Activated naive CD8-positive, alpha-beta T cell treated with anti-CD3 and anti-CD28 coated beads, Interleukin-2, amount 10 ng/mL, durations not matched to agents 7 days and 5 days (primary cell): ENCODE data around the gene BANP. TPM values are rescaled to one million over a fixed set of nuclear protein-coding genes. Genes with fewer than 3 reads are reported as not detected.
"Not testable (repeated sequence)": the region's sequence is repeated elsewhere in the genome, so short reads cannot be mapped to it uniquely, and the experiment has no call there.

Experiments
- ATAC-seq: fragments of 150-1000 bp; cut with Tn5 transposase; one replicate; pipeline ENCODE4 v1.10.0; 2021; ENCODE audit warnings: low read depth, moderate library complexity
- POLR2A ChIA-PET: fragments of 350-600 bp; sonication (Branson Sonifier 250); formaldehyde crosslinking; loops from one replicate; lab custom pipeline; 2021; ENCODE audit warnings: antibody characterized with exemption; lab: Charles Lee
- DNase-seq: peaks from one replicate; pipeline ENCODE4 v3.0.0; 2021
- H3K27ac Mint-ChIP-seq: one replicate; pipeline ENCODE4 v1.8.0; 2022; ENCODE audit warnings: mild to moderate bottlenecking, mixed read lengths
- H3K27me3 Mint-ChIP-seq: one replicate; pipeline ENCODE4 v1.8.0; 2022; ENCODE audit warnings: mild to moderate bottlenecking, moderate library complexity, mixed read lengths
- H3K36me3 Mint-ChIP-seq: one replicate; pipeline ENCODE4 v1.8.0; 2021; ENCODE audit warnings: mild to moderate bottlenecking, mixed read lengths
- H3K4me1 Mint-ChIP-seq: one replicate; pipeline ENCODE4 v1.8.0; 2021; ENCODE audit warnings: mixed read lengths
- H3K4me3 Mint-ChIP-seq: one replicate; pipeline ENCODE4 v1.8.0; 2022; ENCODE audit warnings: mild to moderate bottlenecking, moderate library complexity, mixed read lengths
- H3K9me3 Mint-ChIP-seq: one replicate; pipeline ENCODE4 v1.8.0; 2021; ENCODE audit warnings: mixed read lengths
- total RNA-seq, 2 experiments: library from RNA; stranded (reverse); gene quantifications; one replicate each; pipeline ENCODE4 v1.2.3, GENCODE V29; 2021

Gene BANP
- total RNA-seq, 2 experiments from 2014 or later = 50.2 to 55.1 TPM

GRCh38 chr16:88023366-88023765 is 72.1 kb downstream of the BANP start:
- no peaks in the 10 kb centered on the region for H3K27me3 Mint-ChIP-seq
- no peaks in the 10 kb centered on the region for H3K9me3 Mint-ChIP-seq
- ATAC-seq = no peak
- H3K27ac Mint-ChIP-seq = no peak overlapping the region
- H3K4me1 Mint-ChIP-seq = no peaks in the 10 kb centered on the region
- no peak for DNase-seq
- POLR2A ChIA-PET = no interaction called here
- H3K4me3 Mint-ChIP-seq = no peak overlapping the region
- peaks cover 4% of the 10 kb centered on the region for H3K36me3 Mint-ChIP-seq

- DNase-seq = no peak
- Mint-ChIP-seq H3K36me3 (peaks cover 4% of the 10 kb centered on the region), H3K9me3 (no peaks in the 10 kb centered on the region), H3K4me1 (no peaks in the 10 kb centered on the region), H3K27ac (no peak overlapping the region), H3K4me3 (no peak overlapping the region), H3K27me3 (no peaks in the 10 kb centered on the region)
- ATAC-seq = no peak
- POLR2A ChIA-PET = no interaction called here
Observed at GRCh38 chr16:88023786-88024185, 72.6 kb downstream of the BANP start.

GRCh38 chr16:88024491-88025085 is 73.4 kb downstream of the BANP start:
- POLR2A ChIA-PET, H3K36me3 Mint-ChIP-seq, H3K9me3 Mint-ChIP-seq, H3K4me3 Mint-ChIP-seq, DNase-seq, H3K27ac Mint-ChIP-seq, H3K4me1 Mint-ChIP-seq, H3K27me3 Mint-ChIP-seq, ATAC-seq: not testable (repeated sequence)

- H3K4me1 Mint-ChIP-seq, POLR2A ChIA-PET, DNase-seq, H3K27me3 Mint-ChIP-seq, ATAC-seq, H3K9me3 Mint-ChIP-seq, H3K36me3 Mint-ChIP-seq, H3K27ac Mint-ChIP-seq, H3K4me3 Mint-ChIP-seq: not testable (repeated sequence)
Observed at GRCh38 chr16:88025086-88025492, 73.9 kb downstream of the BANP start.

GRCh38 chr16:88025828-88026555 is 74.8 kb downstream of the BANP start:
- H3K27me3 Mint-ChIP-seq, DNase-seq, H3K4me1 Mint-ChIP-seq, H3K36me3 Mint-ChIP-seq, H3K27ac Mint-ChIP-seq, ATAC-seq, H3K9me3 Mint-ChIP-seq, POLR2A ChIA-PET, H3K4me3 Mint-ChIP-seq: not testable (repeated sequence)

GRCh38 chr16:88026964-88027938 is 76.0 kb downstream of the BANP start:
- no peaks in the 10 kb centered on the region for H3K4me1 Mint-ChIP-seq
- no peak overlapping the region for H3K4me3 Mint-ChIP-seq
- POLR2A ChIA-PET = no interaction called here
- H3K27ac Mint-ChIP-seq = no peak overlapping the region
- no peaks in the 10 kb centered on the region for H3K9me3 Mint-ChIP-seq
- H3K36me3 Mint-ChIP-seq = peaks cover 3% of the 10 kb centered on the region
- ATAC-seq = no peak
- no peak for DNase-seq
- H3K27me3 Mint-ChIP-seq = no peaks in the 10 kb centered on the region

- H3K4me3 Mint-ChIP-seq, H3K36me3 Mint-ChIP-seq, POLR2A ChIA-PET, H3K27ac Mint-ChIP-seq, H3K27me3 Mint-ChIP-seq, H3K4me1 Mint-ChIP-seq, DNase-seq, H3K9me3 Mint-ChIP-seq, ATAC-seq: not testable (repeated sequence)
Observed at GRCh38 chr16:88028177-88028930, 77.1 kb downstream of the BANP start.

GRCh38 chr16:88030498-88030897 is 79.3 kb downstream of the BANP start:
- H3K4me1 Mint-ChIP-seq = no peaks in the 10 kb centered on the region
- H3K27me3 Mint-ChIP-seq = no peaks in the 10 kb centered on the region
- no peak overlapping the region for H3K4me3 Mint-ChIP-seq
- H3K36me3 Mint-ChIP-seq = peaks cover 2% of the 10 kb centered on the region
- H3K27ac Mint-ChIP-seq = no peak overlapping the region
- DNase-seq = no peak
- ATAC-seq = no peak
- POLR2A ChIA-PET = no interaction called here
- no peaks in the 10 kb centered on the region for H3K9me3 Mint-ChIP-seq

- H3K27ac Mint-ChIP-seq, POLR2A ChIA-PET, ATAC-seq, DNase-seq, H3K27me3 Mint-ChIP-seq, H3K9me3 Mint-ChIP-seq, H3K4me3 Mint-ChIP-seq, H3K36me3 Mint-ChIP-seq, H3K4me1 Mint-ChIP-seq: not testable (repeated sequence)
Observed at GRCh38 chr16:88030961-88031360, 79.7 kb downstream of the BANP start.

GRCh38 chr16:88033003-88033740 is 81.9 kb downstream of the BANP start:
- ATAC-seq, DNase-seq, H3K36me3 Mint-ChIP-seq, H3K27me3 Mint-ChIP-seq, H3K4me1 Mint-ChIP-seq, H3K9me3 Mint-ChIP-seq, H3K4me3 Mint-ChIP-seq, POLR2A ChIA-PET, H3K27ac Mint-ChIP-seq: not testable (repeated sequence)

GRCh38 chr16:88034770-88035169 is 83.5 kb downstream of the BANP start:
- peaks cover 3% of the 10 kb centered on the region for H3K36me3 Mint-ChIP-seq
- DNase-seq (no peak), ATAC-seq (no peak)
- H3K4me1 Mint-ChIP-seq = no peaks in the 10 kb centered on the region
- no peaks in the 10 kb centered on the region for H3K9me3 Mint-ChIP-seq
- H3K27ac Mint-ChIP-seq = no peak overlapping the region
- POLR2A ChIA-PET = no interaction called here
- no peak overlapping the region for H3K4me3 Mint-ChIP-seq
- H3K27me3 Mint-ChIP-seq = no peaks in the 10 kb centered on the region

- POLR2A ChIA-PET = no interaction called here
- Mint-ChIP-seq H3K27ac (no peak overlapping the region), H3K36me3 (peaks cover 3% of the 10 kb centered on the region), H3K9me3 (no peaks in the 10 kb centered on the region), H3K4me1 (no peaks in the 10 kb centered on the region), H3K4me3 (no peak overlapping the region), H3K27me3 (no peaks in the 10 kb centered on the region)
- ATAC-seq (no peak), DNase-seq (no peak)
Observed at GRCh38 chr16:88035292-88035691, 84.1 kb downstream of the BANP start.
